Mammary epithelial cell (primary cell): ENCODE data around the gene KLF11.

Experiments
- EZH2 ChIP-seq: IDR thresholded peaks from 2 replicates; pipeline ENCODE4 v1.6.1; 2012; ENCODE audit warnings: low read length, inconsistent platforms, borderline replicate concordance
- TF ChIP-seq, protein P1 (sequence below), 2 donors: IDR thresholded peaks in 1 of 2; conservative IDR thresholded peaks in 1 of 2; 2 replicates each; pipeline ENCODE4 v1.5.1; 2011 to 2012; ENCODE audit warnings: inconsistent platforms in 2 of 2, low read length in 2 of 2, mild to moderate bottlenecking in 2 of 2, control low read depth in 1 of 2, low read depth in 1 of 2; ENCODE audit not compliant: insufficient read depth in 1 of 2; ENCODE audit errors: extremely low read depth in 1 of 2

DNA sequence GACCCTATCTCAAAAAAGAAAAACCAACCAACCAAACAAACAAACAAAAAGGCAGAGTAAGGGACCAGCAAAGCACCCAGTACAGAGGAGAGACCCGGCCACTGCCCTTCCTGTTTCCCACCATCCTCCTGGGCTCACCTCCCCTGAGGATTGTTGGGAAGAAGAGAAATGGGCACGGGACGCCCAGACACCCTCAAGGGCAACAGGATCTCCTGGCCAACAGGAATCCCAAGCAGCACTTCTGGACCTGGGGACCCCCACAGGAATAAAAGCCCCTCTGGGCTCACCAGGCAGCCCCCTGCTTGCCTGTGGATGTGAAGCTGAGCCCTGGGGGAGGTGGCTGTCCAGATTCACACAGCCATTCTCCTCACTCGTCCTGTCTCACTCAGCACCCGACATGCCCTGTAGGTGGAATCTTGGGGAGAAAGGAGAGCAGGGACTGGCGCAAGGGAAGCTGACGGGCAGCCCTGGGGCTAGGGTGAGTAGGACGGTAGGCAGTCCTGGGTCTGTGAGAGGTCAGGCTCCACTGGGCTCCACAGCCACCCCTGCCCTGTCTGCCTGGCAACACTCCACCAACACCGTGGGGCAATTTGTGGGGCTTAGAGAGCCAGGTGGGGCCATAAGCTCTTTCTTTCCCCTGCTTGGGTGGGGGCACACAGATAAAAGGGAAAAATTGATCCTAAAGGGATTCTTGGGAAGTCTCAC lies 18.0 kb downstream of the KLF11 start:
- TF ChIP-seq, protein P1, sequence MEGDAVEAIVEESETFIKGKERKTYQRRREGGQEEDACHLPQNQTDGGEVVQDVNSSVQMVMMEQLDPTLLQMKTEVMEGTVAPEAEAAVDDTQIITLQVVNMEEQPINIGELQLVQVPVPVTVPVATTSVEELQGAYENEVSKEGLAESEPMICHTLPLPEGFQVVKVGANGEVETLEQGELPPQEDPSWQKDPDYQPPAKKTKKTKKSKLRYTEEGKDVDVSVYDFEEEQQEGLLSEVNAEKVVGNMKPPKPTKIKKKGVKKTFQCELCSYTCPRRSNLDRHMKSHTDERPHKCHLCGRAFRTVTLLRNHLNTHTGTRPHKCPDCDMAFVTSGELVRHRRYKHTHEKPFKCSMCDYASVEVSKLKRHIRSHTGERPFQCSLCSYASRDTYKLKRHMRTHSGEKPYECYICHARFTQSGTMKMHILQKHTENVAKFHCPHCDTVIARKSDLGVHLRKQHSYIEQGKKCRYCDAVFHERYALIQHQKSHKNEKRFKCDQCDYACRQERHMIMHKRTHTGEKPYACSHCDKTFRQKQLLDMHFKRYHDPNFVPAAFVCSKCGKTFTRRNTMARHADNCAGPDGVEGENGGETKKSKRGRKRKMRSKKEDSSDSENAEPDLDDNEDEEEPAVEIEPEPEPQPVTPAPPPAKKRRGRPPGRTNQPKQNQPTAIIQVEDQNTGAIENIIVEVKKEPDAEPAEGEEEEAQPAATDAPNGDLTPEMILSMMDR (conservative IDR thresholded peaks at IDR 0.05 in 1 of 2, IDR thresholded peaks at IDR 0.05 in 1 of 2; ENCODE audit: extremely low read depth in 1 of 2, insufficient read depth in 1 of 2, low read depth in 1 of 2, low read length in 2 of 2), result no peak
- no peak for TF ChIP-seq EZH2
